KG1 (cell line): Measurements from ENCODE around the gene ZNF554.
"Not testable (repeated sequence)": the region's sequence is repeated elsewhere in the genome, so short reads cannot be mapped to it uniquely, and the experiment has no call there.

ENCODE experiments used
- DNase-seq: peaks from one replicate; lab custom pipeline; 2025; lab: John Stamatoyannopoulos, UW

ZNF554 gene

GRCh38 chr19:2790557-2791271 is 29.0 kb upstream of the ZNF554 start:
- no peak for DNase-seq

- no peak for DNase-seq
Measured at GRCh38 chr19:2791440-2791839, 28.2 kb upstream of the ZNF554 start.

- DNase-seq: no peak
Measured at GRCh38 chr19:2791876-2792275, 27.8 kb upstream of the ZNF554 start.

GRCh38 chr19:2792666-2793065 is 27.0 kb upstream of the ZNF554 start:
- DNase-seq: not testable (repeated sequence)

- DNase-seq: no peak
Measured at GRCh38 chr19:2793126-2793525, 26.5 kb upstream of the ZNF554 start.

GRCh38 chr19:2793577-2793976 is 26.1 kb upstream of the ZNF554 start:
- DNase-seq: no peak

GRCh38 chr19:2795827-2796658 is 23.6 kb upstream of the ZNF554 start:
- DNase-seq: no peak

GRCh38 chr19:2796659-2797266 is 22.9 kb upstream of the ZNF554 start:
- DNase-seq: no peak

- DNase-seq: no peak
Measured at GRCh38 chr19:2797280-2797679, 22.4 kb upstream of the ZNF554 start.

- DNase-seq: no peak
Measured at GRCh38 chr19:2798158-2798685, 21.4 kb upstream of the ZNF554 start.

- DNase-seq: no peak
Measured at GRCh38 chr19:2798733-2799132, 20.9 kb upstream of the ZNF554 start.

- no peak for DNase-seq
Measured at GRCh38 chr19:2799273-2800020, 20.2 kb upstream of the ZNF554 start.

- no peak for DNase-seq
Measured at GRCh38 chr19:2800506-2800905, 19.2 kb upstream of the ZNF554 start.

GRCh38 chr19:2802826-2803225 is 16.8 kb upstream of the ZNF554 start:
- DNase-seq: no peak

GRCh38 chr19:2803486-2804155 is 16.0 kb upstream of the ZNF554 start:
- DNase-seq: no peak

- DNase-seq: no peak
Measured at GRCh38 chr19:2804156-2805004, 15.3 kb upstream of the ZNF554 start.

- DNase-seq: no peak
Measured at GRCh38 chr19:2805261-2805900, 14.3 kb upstream of the ZNF554 start.

GRCh38 chr19:2805991-2806649 is 13.5 kb upstream of the ZNF554 start:
- no peak for DNase-seq

- no peak for DNase-seq
Measured at GRCh38 chr19:2806736-2807378, 12.8 kb upstream of the ZNF554 start.
